ENCODE data around the gene PARD3B. TPM values are rescaled to one million over a fixed set of nuclear protein-coding genes. Genes with fewer than 3 reads are reported as not detected.

Gene PARD3B
- total RNA-seq, 1 donor from 2014 or later = 23.8 TPM

GRCh38 chr2:205531489-205532148 lies 986.3 kb downstream of the PARD3B start:
- H3K36me3 ChIP-seq = no peaks in the 10 kb centered on the region
- ATAC-seq (no peak), DNase-seq (no peak)
- H3K27me3 ChIP-seq (ENCODE audit: low read depth) = no peaks in the 10 kb centered on the region
- intact Hi-C loops (cut with DNase I) = no loop called here
- H3K9me3 ChIP-seq = no peaks in the 10 kb centered on the region
- TF ChIP-seq CTCF (IDR thresholded peaks at IDR 0.05) = no peak
- H3K4me3 ChIP-seq = no peak overlapping the region
- H3K4me1 ChIP-seq = no peaks in the 10 kb centered on the region
- H3K27ac ChIP-seq = no peak overlapping the region

- H3K4me1 ChIP-seq = no peaks in the 10 kb centered on the region
- H3K9me3 ChIP-seq = no peaks in the 10 kb centered on the region
- TF ChIP-seq CTCF (IDR thresholded peaks at IDR 0.05) = no peak
- intact Hi-C loops (cut with DNase I) = no loop called here
- H3K4me3 ChIP-seq = no peak overlapping the region
- H3K27ac ChIP-seq = no peak overlapping the region
- no peaks in the 10 kb centered on the region for H3K27me3 ChIP-seq (ENCODE audit: low read depth)
- H3K36me3 ChIP-seq = no peaks in the 10 kb centered on the region
- ATAC-seq (no peak), DNase-seq (no peak)
Observed at GRCh38 chr2:205535001-205535400, 989.7 kb downstream of the PARD3B start.

- no peak for TF ChIP-seq CTCF (IDR thresholded peaks at IDR 0.05)
- Histone ChIP-seq H3K27me3 (ENCODE audit: low read depth) (no peaks in the 10 kb centered on the region), H3K9me3 (no peaks in the 10 kb centered on the region), H3K27ac (no peak overlapping the region), H3K36me3 (no peaks in the 10 kb centered on the region), H3K4me3 (no peak overlapping the region), H3K4me1 (peaks cover 5% of the 10 kb centered on the region)
- ATAC-seq (no peak), DNase-seq (no peak)
- intact Hi-C loops (cut with DNase I) = no loop called here
Observed at GRCh38 chr2:205539603-205540002, 994.3 kb downstream of the PARD3B start.

- intact Hi-C loops (cut with DNase I) = no loop called here
- TF ChIP-seq CTCF (IDR thresholded peaks at IDR 0.05) = no peak
- no peaks in the 10 kb centered on the region for H3K36me3 ChIP-seq
- H3K27ac ChIP-seq = no peak overlapping the region
- ATAC-seq (no peak), DNase-seq (no peak)
- H3K4me1 ChIP-seq = peaks cover 5% of the 10 kb centered on the region
- no peaks in the 10 kb centered on the region for H3K27me3 ChIP-seq (ENCODE audit: low read depth)
- H3K4me3 ChIP-seq = no peak overlapping the region
- no peaks in the 10 kb centered on the region for H3K9me3 ChIP-seq
Observed at GRCh38 chr2:205540036-205540435, 994.8 kb downstream of the PARD3B start.

GRCh38 chr2:205543262-205543843 lies 998.1 kb downstream of the PARD3B start:
- no peak for DNase-seq
- intact Hi-C loops (cut with DNase I) = no loop called here

More at GRCh38 chr2:205543262-205543843, 998.1 kb downstream of the PARD3B start:
- Histone ChIP-seq H3K9me3 (no peaks in the 10 kb centered on the region), H3K4me1 (peaks cover 5% of the 10 kb centered on the region), H3K27ac (no peak overlapping the region), H3K36me3 (no peaks in the 10 kb centered on the region), H3K27me3 (ENCODE audit: low read depth) (no peaks in the 10 kb centered on the region), H3K4me3 (no peak overlapping the region)
- no peak for TF ChIP-seq CTCF (IDR thresholded peaks at IDR 0.05)
- no peak for ATAC-seq

Measured in lower lobe of right lung (tissue), 2 donors.